Suppressor macrophage treated with lipopolysaccharide for 4 hours (primary cell): ENCODE results near the gene SASS6.

ENCODE experiments used
- DNase-seq: peaks from one replicate; pipeline ENCODE4 v3.0.0-alpha.2; 2020

The SASS6 gene

GRCh38 chr1:100107696-100108095 is 25.0 kb downstream of the SASS6 start:
- no peak for DNase-seq

GRCh38 chr1:100101564-100101963 is 31.2 kb downstream of the SASS6 start:
- no peak for DNase-seq

GRCh38 chr1:100100202-100100601 is 32.5 kb downstream of the SASS6 start:
- no peak for DNase-seq

DNA sequence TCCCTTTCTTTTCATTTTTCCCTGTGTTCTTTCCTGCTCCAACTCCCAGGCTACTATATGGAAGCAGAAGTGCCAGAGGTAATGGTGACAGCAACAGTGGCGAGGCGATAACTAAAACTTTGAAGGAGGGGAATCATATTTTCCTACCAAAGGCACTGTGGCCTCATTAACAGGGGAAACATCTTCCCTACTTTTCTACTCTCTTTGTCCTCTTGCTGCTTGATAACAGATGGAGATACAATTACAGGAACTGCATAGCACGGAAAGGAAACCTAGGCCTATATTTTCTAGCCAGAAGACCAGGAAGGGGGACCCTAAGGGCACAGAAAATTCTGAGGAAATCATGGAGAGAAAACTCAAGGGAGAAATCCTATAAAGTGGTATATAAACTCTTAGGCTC is 42.3 kb downstream of the SASS6 start:
- no peak for DNase-seq

- DNase-seq: no peak
These were observed 43.6 kb downstream of the SASS6 start for GRCh38 chr1:100089082-100089481.

DNA sequence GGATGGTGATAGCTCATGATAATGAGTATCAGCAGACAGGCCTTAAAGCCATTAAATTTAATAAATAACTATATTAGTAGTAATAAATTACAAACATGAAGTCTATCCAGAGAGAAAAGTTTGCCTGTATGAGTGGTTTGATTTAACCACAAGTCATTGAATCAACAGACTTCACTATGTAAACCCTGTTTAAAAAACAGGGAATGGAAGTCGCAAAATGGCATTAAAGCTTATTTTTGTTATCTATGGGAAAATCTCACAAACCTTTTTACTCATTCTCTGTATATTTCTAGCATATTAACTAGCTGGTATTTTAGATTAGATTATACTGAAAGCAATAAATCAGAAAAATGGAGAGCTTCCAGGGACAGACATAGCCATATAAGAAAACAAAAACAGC is 45.3 kb downstream of the SASS6 start:
- no peak for DNase-seq

- no peak for DNase-seq
These were observed 52.4 kb downstream of the SASS6 start for GRCh38 chr1:100080331-100080730.

- no peak for DNase-seq
These were observed 55.2 kb downstream of the SASS6 start for GRCh38 chr1:100077531-100077930.

GRCh38 chr1:100076744-100077143 is 56.0 kb downstream of the SASS6 start:
- DNase-seq: peak; percentile 25

GRCh38 chr1:100076319-100076718 is 56.4 kb downstream of the SASS6 start:
- DNase-seq: no peak

DNA sequence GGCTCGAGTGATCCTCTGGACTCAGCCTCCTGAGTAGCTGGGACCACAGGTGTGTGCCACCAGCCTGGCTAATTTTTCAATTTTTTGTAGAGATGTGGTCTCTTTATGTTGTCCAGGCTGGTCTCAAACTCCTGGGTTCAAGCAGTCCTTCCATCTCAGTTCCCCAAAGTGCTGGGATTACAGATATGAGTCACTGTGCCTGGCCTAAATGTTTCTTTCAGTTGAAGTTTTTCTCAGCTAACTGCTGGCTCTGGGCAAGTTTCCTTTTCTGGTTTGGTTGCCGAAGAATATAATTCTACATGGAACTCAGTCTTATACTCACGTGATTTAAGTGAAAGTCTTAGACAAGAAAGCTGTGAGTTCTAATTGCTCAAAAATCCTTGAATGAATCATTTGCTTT is 57.0 kb downstream of the SASS6 start:
- DNase-seq: peak; percentile 48

DNA sequence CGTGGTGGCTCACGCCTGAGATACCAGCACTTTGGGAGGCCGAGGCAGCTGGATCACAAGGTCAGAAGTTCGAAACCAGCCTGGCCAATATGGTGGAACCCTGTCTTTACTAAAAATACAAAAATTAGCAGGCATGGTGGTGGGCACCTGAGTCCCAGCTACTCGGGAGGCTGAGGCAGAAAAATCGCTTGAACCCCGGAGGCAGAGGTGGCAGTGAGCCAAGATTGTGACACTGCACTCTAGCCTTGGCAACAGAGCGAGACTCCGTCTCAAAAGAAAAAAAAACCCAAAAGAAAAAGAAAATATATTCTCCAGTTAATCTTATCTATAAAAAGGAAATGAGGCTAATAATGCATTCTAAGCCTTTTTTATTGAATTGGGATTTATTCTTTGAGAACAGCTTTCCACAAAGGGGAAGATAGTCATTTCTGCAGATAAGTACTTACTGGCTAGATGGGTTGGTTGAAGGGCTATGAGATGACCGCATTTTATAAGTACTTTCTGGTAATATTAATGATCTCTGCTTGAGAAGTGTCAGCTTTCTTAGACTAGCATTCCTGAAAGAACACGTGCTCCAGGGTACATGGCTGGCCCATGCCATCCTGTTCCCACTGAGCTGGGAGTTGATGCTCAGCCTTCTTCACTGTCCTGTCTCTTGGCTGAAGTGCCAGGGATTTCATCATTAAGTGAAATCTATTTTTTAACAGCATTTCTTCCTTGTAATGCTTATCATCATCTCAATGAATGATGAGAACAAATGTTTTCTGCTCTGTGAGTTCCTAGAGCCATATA is 57.9 kb downstream of the SASS6 start:
- DNase-seq: no peak

DNA sequence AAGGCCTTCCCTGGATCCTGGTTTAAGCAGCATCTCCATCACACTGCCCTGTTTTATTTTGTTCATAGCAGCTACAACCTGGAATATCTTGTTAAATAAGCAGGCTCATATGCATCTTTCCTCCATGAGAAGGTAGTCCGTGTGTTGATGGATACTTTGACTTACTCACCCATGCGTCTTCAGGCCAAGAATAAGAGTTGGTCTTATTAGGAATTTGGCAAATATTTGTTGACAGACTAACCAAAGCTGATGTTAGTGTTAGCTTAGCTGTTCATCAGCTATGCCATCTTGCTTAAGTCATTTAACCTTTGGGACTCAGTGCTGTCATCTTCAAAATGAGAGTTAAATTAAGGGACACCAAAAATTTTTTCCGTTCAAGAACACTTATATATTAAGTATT is 59.2 kb downstream of the SASS6 start:
- no peak for DNase-seq

- no peak for DNase-seq
These were observed 62.4 kb downstream of the SASS6 start for GRCh38 chr1:100070201-100070939.

- no peak for DNase-seq
These were observed 66.8 kb downstream of the SASS6 start for GRCh38 chr1:100065969-100066227.

DNA sequence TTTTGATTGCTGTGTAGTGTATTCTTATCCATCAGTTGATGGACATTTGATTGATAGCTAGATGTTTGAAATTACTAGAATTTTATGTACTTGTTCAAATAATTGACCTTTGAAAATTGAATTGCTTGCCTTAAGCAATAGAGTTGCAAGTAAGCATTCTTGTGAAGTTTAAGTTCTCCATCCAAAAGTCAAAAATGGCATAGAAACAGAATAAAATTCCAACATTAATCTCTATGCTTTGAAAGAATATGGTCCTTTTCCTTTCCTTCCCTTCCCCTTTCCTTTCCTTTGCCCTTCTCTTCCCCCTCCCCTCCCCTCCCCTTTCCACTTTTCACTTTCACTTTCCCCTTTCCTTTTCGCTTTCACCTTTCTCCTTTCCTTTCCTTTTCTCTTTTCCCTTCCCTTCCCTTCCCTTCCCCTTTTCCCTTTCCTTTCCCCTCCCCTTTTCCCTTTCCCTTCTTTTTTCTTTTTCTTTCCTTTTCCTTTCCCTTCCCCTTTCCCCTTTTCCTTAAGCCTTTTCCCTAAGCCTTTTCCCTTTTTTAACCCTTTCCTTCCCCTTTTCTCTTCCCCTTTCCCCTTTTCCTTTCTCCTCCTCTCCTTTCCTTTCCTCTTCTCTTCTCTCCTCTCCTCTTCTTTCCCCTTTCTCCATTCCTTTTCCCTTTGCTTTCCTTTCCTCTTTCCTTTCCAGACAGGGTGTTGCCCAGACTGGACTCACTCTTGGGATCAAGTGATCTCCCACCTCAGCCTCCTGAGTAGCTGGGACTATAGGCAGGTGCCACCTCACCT is 67.4 kb downstream of the SASS6 start:
- DNase-seq: peak; percentile 43

GRCh38 chr1:100061681-100062080 is 71.0 kb downstream of the SASS6 start:
- no peak for DNase-seq

DNA sequence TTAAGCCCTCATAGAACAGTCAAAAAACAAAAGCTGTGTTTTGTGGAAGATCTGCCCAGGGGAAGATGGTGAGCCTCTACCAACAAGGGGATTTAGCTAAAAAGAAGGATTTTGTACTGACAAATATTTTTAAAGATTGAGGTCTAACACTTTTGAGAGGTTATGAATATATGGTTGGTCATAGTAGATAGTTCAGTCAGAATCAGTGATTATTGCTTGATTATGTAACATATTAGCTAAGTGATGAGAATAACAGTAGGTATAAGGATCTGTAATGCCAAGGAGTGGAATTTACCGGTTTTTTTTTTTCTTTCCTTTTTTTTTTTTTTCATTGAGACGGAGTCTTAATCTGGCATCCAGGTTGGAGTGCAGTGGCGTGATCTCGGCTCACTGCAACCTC is 79.0 kb downstream of the SASS6 start:
- DNase-seq: no peak

DNA sequence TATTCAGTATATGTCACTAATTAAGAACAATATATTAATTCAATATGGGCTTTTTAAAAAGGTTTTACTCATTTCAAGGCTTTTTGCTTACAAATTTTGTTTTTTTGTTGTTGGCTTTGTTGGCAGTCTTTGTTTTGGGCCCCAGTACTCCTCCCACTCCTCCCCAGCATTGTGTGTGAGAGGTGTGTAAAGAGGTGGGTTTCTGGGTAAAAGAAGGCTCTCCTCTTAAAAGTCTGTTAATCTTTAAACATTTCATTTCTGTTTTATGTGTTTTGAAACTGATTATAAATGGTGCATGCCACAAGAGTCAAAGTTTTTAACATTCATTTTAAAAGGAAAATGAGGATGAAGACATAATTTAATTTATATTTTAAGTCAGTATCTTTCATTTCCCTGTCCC is 79.6 kb downstream of the SASS6 start:
- DNase-seq: no peak

DNA sequence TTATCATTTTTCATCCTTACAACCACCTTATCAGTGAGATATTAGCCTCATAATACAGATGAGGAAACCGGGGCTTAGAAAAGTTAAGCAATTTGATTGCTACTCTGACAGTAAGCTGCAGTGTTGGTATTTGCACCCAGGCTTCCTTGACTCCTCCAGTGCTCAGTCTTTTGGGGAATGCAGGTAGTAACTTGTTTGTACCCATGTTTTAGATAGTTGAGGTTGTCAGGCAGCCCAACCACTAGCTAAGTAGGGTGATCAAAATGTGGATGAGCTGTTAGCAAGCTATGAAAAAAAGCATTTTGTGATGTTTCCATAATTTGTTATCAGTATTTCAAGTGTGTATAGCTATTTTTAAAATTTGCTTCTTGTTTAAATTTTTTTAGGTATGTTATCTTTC is 80.8 kb downstream of the SASS6 start:
- DNase-seq: no peak

DNA sequence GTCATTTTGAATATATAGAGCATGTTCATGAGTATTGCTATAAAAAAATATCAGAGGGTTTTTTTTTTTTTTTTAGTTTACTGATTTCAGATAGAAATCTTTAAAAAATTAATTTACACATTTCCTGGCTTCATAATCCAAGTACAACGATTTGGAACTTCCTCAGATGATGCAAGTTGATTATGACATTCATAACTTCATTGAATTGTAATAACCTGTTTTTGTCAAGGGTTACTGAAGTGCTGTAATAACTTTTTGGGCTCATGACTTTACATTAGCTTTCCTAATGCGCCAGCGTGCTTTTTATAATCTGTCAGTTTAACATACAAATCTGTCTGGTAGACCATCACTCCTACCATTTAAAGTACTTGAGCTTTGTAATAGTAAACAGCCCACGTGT is 81.3 kb downstream of the SASS6 start:
- DNase-seq: peak; percentile 49

DNA sequence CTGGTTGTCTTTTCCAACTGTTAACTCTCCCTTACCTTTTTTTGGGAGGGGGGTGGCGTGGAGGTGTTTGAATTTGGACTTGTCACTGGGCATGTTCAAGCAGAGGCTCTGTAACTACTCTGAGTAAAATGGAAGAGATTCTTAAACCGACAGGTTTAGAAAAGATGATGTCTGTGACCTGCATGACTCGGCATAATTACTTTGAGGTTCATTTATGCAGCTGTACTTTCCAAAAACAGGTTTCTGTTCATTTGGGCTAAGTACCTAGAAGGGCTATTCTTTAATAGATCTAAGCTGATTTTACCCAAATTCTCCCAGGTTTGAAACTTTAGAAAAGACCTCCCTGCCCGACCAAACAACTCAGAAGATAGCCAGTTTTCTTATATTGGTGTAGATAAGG is 82.6 kb downstream of the SASS6 start:
- DNase-seq: no peak

GRCh38 chr1:100047235-100047708 is 85.5 kb downstream of the SASS6 start:
- DNase-seq: peak; percentile 14

DNA sequence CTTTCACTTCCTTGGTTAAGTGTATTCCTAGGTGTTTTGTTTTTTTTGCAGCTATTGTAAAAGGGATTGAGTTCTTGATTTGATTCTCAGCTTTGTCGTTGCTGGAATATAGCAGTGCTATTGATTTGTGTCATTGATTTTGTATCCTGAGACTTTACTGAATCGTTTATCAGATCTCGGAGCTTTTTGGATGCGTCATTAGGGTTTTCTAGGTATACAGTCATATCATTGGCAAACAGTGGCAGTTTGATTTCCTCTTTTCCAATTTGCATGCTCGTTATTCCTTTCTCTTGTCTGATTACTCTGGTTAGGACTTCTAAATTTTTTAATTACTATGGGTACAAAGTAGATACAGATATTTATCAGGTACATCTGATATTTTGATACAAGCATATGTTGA is 87.5 kb downstream of the SASS6 start:
- no peak for DNase-seq
